ENCODE results near the gene TMEM54. TPM values are rescaled to one million over a fixed set of nuclear protein-coding genes. Genes with fewer than 3 reads are reported as not detected.

The TMEM54 gene
- polyA plus RNA-seq, 1 experiment, result 34.9 TPM

DNA sequence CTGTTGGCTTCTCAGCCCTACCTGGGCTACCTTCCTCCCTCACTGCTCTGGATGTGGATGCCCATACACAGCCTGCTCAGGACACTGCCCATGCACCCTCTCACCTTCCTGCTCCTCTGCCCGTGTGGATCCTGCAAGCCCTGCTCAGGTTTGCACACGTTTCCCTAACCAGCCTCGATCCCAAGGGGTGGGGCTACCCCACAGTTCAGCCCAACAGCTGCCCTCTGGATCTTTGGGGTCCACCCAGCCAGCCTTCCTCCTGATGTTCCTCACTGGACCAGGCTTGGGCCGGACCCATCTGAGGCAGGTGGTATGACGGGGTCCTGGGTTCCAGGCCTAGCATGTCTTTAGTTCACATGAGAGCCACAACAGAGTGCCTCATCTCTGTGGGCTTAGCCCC is 4.7 kb downstream of the TMEM54 start:
- ChIA-PET CTCF (interaction anchor here (1.0 kb wide), 1 partner anchor 18 kb away, joined by 3 read pairs; no protein-coding TSS in a partner anchor), POLR2A (no interaction called here)
- Histone ChIP-seq H3K4me3 (ENCODE audit: low read depth, low read length) (no peak overlapping the region), H3K36me3 (ENCODE audit: control insufficient read depth, insufficient read depth, low read length) (no peaks in the 10 kb centered on the region; the same call in 1 of the 2 replicates), H3K27me3 (ENCODE audit: control insufficient read depth, insufficient read depth, low read length) (peaks cover 3% of the 10 kb centered on the region)
- TF ChIP-seq, protein P1, sequence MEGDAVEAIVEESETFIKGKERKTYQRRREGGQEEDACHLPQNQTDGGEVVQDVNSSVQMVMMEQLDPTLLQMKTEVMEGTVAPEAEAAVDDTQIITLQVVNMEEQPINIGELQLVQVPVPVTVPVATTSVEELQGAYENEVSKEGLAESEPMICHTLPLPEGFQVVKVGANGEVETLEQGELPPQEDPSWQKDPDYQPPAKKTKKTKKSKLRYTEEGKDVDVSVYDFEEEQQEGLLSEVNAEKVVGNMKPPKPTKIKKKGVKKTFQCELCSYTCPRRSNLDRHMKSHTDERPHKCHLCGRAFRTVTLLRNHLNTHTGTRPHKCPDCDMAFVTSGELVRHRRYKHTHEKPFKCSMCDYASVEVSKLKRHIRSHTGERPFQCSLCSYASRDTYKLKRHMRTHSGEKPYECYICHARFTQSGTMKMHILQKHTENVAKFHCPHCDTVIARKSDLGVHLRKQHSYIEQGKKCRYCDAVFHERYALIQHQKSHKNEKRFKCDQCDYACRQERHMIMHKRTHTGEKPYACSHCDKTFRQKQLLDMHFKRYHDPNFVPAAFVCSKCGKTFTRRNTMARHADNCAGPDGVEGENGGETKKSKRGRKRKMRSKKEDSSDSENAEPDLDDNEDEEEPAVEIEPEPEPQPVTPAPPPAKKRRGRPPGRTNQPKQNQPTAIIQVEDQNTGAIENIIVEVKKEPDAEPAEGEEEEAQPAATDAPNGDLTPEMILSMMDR (IDR thresholded peaks at IDR 0.05; ENCODE audit: insufficient read depth, low read depth, low read length), result no peak
- DNase-seq (ENCODE audit: low read depth), result no peak

DNA sequence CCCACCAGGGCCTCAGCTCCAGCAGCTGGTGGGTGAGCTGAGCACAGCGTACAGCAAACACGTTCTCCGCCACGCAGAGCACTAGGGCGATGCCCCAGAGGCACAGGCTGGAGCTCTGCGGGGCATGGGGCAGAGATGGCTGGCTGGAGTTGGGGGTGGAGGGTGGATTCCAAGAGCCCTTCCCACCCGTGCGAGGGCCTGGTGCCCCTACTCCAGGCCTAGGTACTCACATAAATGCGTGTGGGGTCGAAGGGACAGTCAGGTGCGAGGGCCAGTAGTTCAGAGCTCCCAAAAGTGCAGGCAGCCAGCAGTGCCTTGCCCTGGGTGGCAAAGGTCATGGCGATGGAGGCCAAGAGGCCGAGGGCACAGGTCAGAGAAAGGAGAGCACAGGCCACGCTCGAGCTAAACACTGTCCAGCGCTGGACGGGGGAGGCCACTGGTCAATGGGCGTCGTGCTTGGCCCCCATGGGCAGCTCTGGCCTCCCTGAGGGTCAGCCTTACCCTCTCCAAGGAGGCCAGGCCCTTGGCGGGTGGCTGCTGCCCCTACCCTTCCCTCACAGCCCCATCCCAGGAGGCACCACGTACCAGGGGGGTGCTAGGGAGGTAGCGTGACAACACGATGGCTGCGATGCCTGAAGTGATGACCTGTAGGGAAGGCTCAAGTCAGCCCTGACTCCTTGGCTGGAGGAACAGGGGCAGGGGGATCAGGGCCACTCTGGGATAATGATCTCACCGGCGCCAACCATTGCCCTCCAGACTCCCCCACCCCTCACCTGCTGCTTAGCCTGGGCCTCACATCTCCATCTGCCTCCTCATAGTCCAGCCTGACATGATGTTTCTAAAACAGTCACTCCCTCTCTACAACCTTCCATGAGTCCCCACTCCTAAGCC is 5.6 kb downstream of the TMEM54 start:
- TF ChIP-seq, protein P1 (IDR thresholded peaks at IDR 0.05; ENCODE audit: insufficient read depth, low read depth, low read length), result no peak
- Histone ChIP-seq H3K36me3 (ENCODE audit: control insufficient read depth, insufficient read depth, low read length) (no peaks in the 10 kb centered on the region; the same call in 1 of the 2 replicates), H3K27me3 (ENCODE audit: control insufficient read depth, insufficient read depth, low read length) (peaks cover 6% of the 10 kb centered on the region), H3K4me3 (ENCODE audit: low read depth, low read length) (no peak overlapping the region)
- DNase-seq (ENCODE audit: low read depth), result no peak
- ChIA-PET POLR2A (no interaction called here), CTCF (interaction anchor here (0.8 to 1.2 kb wide), 4 partner anchors 9 to 191 kb away, joined by 3 to 5 read pairs (median 3); no protein-coding TSS in a partner anchor)

DNA sequence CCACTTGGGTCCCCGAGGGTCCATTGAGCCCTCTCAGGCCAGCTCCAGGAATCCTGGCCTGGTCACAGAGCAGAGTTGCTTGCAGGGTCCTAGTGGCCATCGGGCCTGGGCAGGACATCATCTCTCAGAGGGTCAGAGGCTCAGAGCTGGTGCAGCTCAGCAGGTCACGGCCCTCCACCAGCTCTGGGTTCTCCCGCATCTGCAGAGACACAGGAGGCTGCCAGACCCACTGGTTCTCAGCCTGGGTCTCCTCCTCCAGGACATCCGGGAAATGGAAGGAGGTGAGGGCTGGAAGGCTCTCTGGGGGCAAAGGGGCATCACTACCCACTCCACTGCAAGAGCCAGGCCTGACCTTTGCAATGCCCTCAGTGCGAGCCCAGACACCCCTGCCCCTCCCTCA is 6.5 kb downstream of the TMEM54 start:
- ChIA-PET CTCF (interaction anchor here (1.1 to 1.4 kb wide), 3 partner anchors 8 to 192 kb away, joined by 3 to 5 read pairs (median 3); no protein-coding TSS in a partner anchor), POLR2A (no interaction called here)
- Histone ChIP-seq H3K36me3 (ENCODE audit: control insufficient read depth, insufficient read depth, low read length) (no peaks in the 10 kb centered on the region; the same call in 1 of the 2 replicates), H3K4me3 (ENCODE audit: low read depth, low read length) (no peak overlapping the region), H3K27me3 (ENCODE audit: control insufficient read depth, insufficient read depth, low read length) (peaks cover 6% of the 10 kb centered on the region)
- no peak for DNase-seq (ENCODE audit: low read depth)
- TF ChIP-seq, protein P1 (IDR thresholded peaks at IDR 0.05; ENCODE audit: insufficient read depth, low read depth, low read length), result no peak

DNA sequence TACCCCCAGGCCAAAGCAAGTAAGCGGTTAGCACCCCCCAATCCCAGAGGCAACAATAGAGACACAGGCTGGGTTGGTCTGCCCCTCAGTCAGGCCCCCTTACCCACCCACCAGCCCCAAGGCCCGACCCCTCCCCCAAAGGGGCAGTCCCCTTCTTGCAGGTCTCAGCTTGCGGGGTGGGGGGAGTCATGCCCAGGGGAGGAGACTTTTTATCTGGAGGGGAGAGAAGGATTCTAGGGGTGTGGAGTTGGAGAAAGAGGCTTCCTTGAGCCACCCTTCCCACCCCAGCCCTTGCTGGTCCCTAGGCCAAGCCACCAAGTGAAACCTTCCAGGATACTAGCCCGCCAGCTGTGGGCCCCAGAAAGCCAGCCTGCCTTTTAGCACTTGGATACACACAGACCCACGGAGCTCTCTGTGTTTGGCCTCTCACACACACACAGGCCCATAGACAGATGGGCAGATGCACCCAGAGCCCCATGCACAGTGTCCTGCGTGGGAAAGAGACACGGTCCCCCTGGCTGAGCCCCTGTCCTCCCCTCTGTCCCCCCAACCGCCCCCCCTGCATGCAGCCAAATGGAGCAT is 7.1 kb downstream of the TMEM54 start:
- Histone ChIP-seq H3K27me3 (ENCODE audit: control insufficient read depth, insufficient read depth, low read length) (peaks cover 7% of the 10 kb centered on the region), H3K36me3 (ENCODE audit: control insufficient read depth, insufficient read depth, low read length) (no peaks in the 10 kb centered on the region; the same call in 1 of the 2 replicates), H3K4me3 (ENCODE audit: low read depth, low read length) (no peak overlapping the region)
- POLR2A ChIA-PET, result no interaction called here
- DNase-seq (ENCODE audit: low read depth), result no peak
- TF ChIP-seq, protein P1 (IDR thresholded peaks at IDR 0.05; ENCODE audit: insufficient read depth, low read depth, low read length), result no peak
- CTCF ChIA-PET, result interaction anchor here (1.1 to 2.4 kb wide), 5 partner anchors 12 to 192 kb away, joined by 3 to 9 read pairs (median 4); no protein-coding TSS in a partner anchor

Data from BJ (cell line).